Lower lobe of right lung (tissue), 2 donors: Measurements from ENCODE around the gene LGR6. TPM values are rescaled to one million over a fixed set of nuclear protein-coding genes. Genes with fewer than 3 reads are reported as not detected.
A peak's percentile ranks its signal among the peaks of the same experiment; 100 is the strongest.

ENCODE experiments used
- ATAC-seq, 2 donors: fragments of 200-7000 bp; cut with Tn5 transposase; one replicate each; pipeline ENCODE4 v1.9.1; 2020 to 2022; ENCODE audit warnings: mild to moderate bottlenecking in 2 of 2, moderate library complexity in 2 of 2
- DNase-seq: peaks from one replicate; pipeline ENCODE4 v3.0.0-alpha.2; 2020
- H3K27ac ChIP-seq: fragments of 200-600 bp; one replicate; pipeline ENCODE4 v1.8.0; 2022
- H3K27me3 ChIP-seq: fragments of 200-600 bp; one replicate; pipeline ENCODE4 v1.8.0; 2022; ENCODE audit warnings: low read depth
- H3K36me3 ChIP-seq: fragments of 200-600 bp; one replicate; pipeline ENCODE4 v1.8.0; 2022; ENCODE audit warnings: mild to moderate bottlenecking
- H3K4me1 ChIP-seq: fragments of 200-600 bp; one replicate; pipeline ENCODE4 v1.8.0; 2022
- H3K4me3 ChIP-seq: fragments of 200-600 bp; one replicate; pipeline ENCODE4 v1.8.0; 2022; ENCODE audit warnings: mild to moderate bottlenecking
- H3K9me3 ChIP-seq: fragments of 200-600 bp; one replicate; pipeline ENCODE4 v1.8.0; 2022
- CTCF ChIP-seq: fragments of 200-600 bp; IDR thresholded peaks from one replicate; pipeline ENCODE4 v1.8.0; 2022; ENCODE audit warnings: antibody characterized with exemption, mild to moderate bottlenecking
- intact Hi-C: fragments of 100-400 bp; cut with DNase I; formaldehyde crosslinking; loops from one replicate; pipeline ENCODE4 v1.11.0; 2022
- total RNA-seq: library from RNA; stranded (reverse); fragmentation: NEBNext Ultra II Directional; extraction: Animal tissue kit (Norgen Biotek cat#: 25700); gene quantifications from one replicate; pipeline ENCODE4 v1.2.1, GENCODE V29; 2021
- donor health status: DM: no; HTN: yes; CAD: no; lungs with severe emphysema.

Gene LGR6
- total RNA-seq, 1 donor from 2014 or later: 1.7 TPM

- H3K27me3 ChIP-seq: no peaks in the 10 kb centered on the region
- H3K27ac ChIP-seq: no peak overlapping the region
- H3K4me1 ChIP-seq: peaks cover 1% of the 10 kb centered on the region
- TF ChIP-seq CTCF: no peak
- no peaks in the 10 kb centered on the region for H3K9me3 ChIP-seq
- DNase-seq (no peak), ATAC-seq (no peak)
- intact Hi-C loops: no loop called here
- no peaks in the 10 kb centered on the region for H3K36me3 ChIP-seq
- H3K4me3 ChIP-seq: no peak overlapping the region
These were observed 97.4 kb downstream of the LGR6 start for GRCh38 chr1:202291001-202291400.

- no peak for DNase-seq
- Histone ChIP-seq H3K36me3 (no peaks in the 10 kb centered on the region), H3K9me3 (no peaks in the 10 kb centered on the region), H3K4me3 (no peak overlapping the region), H3K27me3 (no peaks in the 10 kb centered on the region), H3K27ac (no peak overlapping the region), H3K4me1 (no peaks in the 10 kb centered on the region)
- intact Hi-C loops: no loop called here
- TF ChIP-seq CTCF: no peak
- ATAC-seq: peak; percentile 43 to 61
These were observed 98.5 kb downstream of the LGR6 start for GRCh38 chr1:202291961-202292712.

GRCh38 chr1:202292773-202293172 lies 99.2 kb downstream of the LGR6 start:
- intact Hi-C loops: no loop called here
- Histone ChIP-seq H3K36me3 (no peaks in the 10 kb centered on the region), H3K27me3 (no peaks in the 10 kb centered on the region), H3K9me3 (no peaks in the 10 kb centered on the region), H3K4me1 (no peaks in the 10 kb centered on the region), H3K4me3 (no peak overlapping the region), H3K27ac (no peak overlapping the region)
- DNase-seq (no peak), ATAC-seq (no peak)
- TF ChIP-seq CTCF: no peak

- no peaks in the 10 kb centered on the region for H3K4me1 ChIP-seq
- intact Hi-C loops: no loop called here
- DNase-seq: no peak
- TF ChIP-seq CTCF: no peak
- no peaks in the 10 kb centered on the region for H3K9me3 ChIP-seq
- no peaks in the 10 kb centered on the region for H3K27me3 ChIP-seq
- no peaks in the 10 kb centered on the region for H3K36me3 ChIP-seq
- no peak overlapping the region for H3K4me3 ChIP-seq
- no peak for ATAC-seq
- H3K27ac ChIP-seq: no peak overlapping the region
These were observed 100.0 kb downstream of the LGR6 start for GRCh38 chr1:202293569-202293968.

- Histone ChIP-seq H3K27ac (no peak overlapping the region), H3K27me3 (no peaks in the 10 kb centered on the region), H3K4me1 (no peaks in the 10 kb centered on the region), H3K4me3 (no peak overlapping the region), H3K9me3 (no peaks in the 10 kb centered on the region), H3K36me3 (no peaks in the 10 kb centered on the region)
- DNase-seq: no peak
- no peak for ATAC-seq
- intact Hi-C loops: no loop called here
- no peak for TF ChIP-seq CTCF
These were observed 108.6 kb downstream of the LGR6 start for GRCh38 chr1:202302166-202302565.
